HepG2 (cell line): ENCODE measurements around the gene ENPP1. TPM values are rescaled to one million over a fixed set of nuclear protein-coding genes. Genes with fewer than 3 reads are reported as not detected.

ENCODE experiments used
- CBX5 ChIP-seq: sonication (generic); formaldehyde crosslinking; IDR thresholded peaks from 2 replicates; pipeline ENCODE4 v1.4.0; 2020; ENCODE audit warnings: missing genetic modification reagents, borderline replicate concordance
- IKZF1 ChIP-seq: fragments of 450-650 bp; IDR thresholded peaks from 2 replicates; pipeline ENCODE4 v1.7.1; 2016
- JUN ChIP-seq: sonication (generic); formaldehyde crosslinking; IDR thresholded peaks from 2 replicates; pipeline ENCODE4 v1.4.0; 2020; ENCODE audit warnings: mild to moderate bottlenecking, missing genetic modification reagents
- KLF16 ChIP-seq, 2 experiments: sonication (generic) in 1 of 2; formaldehyde crosslinking in 1 of 2; IDR thresholded peaks; 2 replicates each; pipeline versions ENCODE4 v1.6.1 to v1.8.0; 2016 to 2023; ENCODE audit warnings: missing genetic modification reagents in 2 of 2, missing compliant biosample characterization in 1 of 2
- MLLT10 ChIP-seq: sonication (generic); formaldehyde crosslinking; IDR thresholded peaks from 2 replicates; pipeline ENCODE4 v1.4.0; 2020; ENCODE audit warnings: missing genetic modification reagents
- NR2F2 ChIP-seq: IDR thresholded peaks from 2 replicates; pipeline ENCODE4 v1.6.1; 2012; ENCODE audit warnings: low read depth, inconsistent platforms, borderline replicate concordance
- PHF5A ChIP-seq: IDR thresholded peaks from one replicate; pipeline ENCODE4 v1.6.1; 2018; ENCODE audit warnings: low read depth, missing genetic modification reagents; ENCODE audit not compliant: unreplicated experiment
- SYNCRIP ChIP-seq: fragments of 200-400 bp; formaldehyde crosslinking; IDR thresholded peaks from 2 replicates; pipeline ENCODE4 v1.6.1; 2018; ENCODE audit warnings: mild to moderate bottlenecking, low read depth, low read length; ENCODE audit not compliant: insufficient read depth
- TP53 ChIP-seq: sonication (generic); formaldehyde crosslinking; conservative IDR thresholded peaks from 2 replicates; pipeline ENCODE4 v1.4.0; 2020; ENCODE audit warnings: missing genetic modification reagents
- U2AF2 ChIP-seq: fragments of 200-400 bp; formaldehyde crosslinking; IDR thresholded peaks from 2 replicates; pipeline ENCODE4 v1.6.1; 2017; ENCODE audit warnings: low read depth, mild to moderate bottlenecking, low read length
- ZBTB42 ChIP-seq: sonication (generic); formaldehyde crosslinking; IDR thresholded peaks from 2 replicates; pipeline ENCODE4 v1.5.0; 2020; ENCODE audit warnings: mild to moderate bottlenecking, missing genetic modification reagents
- ZFYVE20 ChIP-seq: sonication (generic); formaldehyde crosslinking; IDR thresholded peaks from 2 replicates; pipeline ENCODE4 v1.8.0; 2023; ENCODE audit warnings: low read depth, mild to moderate bottlenecking, moderate library complexity, missing genetic modification reagents, borderline replicate concordance
- ZNF207 ChIP-seq: fragments of 450-650 bp; IDR thresholded peaks from 2 replicates; pipeline ENCODE4 v1.6.1; 2016; ENCODE audit warnings: antibody characterized with exemption, borderline replicate concordance
- ZNF230 ChIP-seq: sonication (generic); formaldehyde crosslinking; IDR thresholded peaks from 2 replicates; pipeline ENCODE4 v1.4.0; 2020; ENCODE audit warnings: mild to moderate bottlenecking, missing genetic modification reagents
- ZNF274 ChIP-seq: sonication (generic); formaldehyde crosslinking; IDR thresholded peaks from 2 replicates; pipeline ENCODE4 v1.5.1; 2020; ENCODE audit warnings: mild to moderate bottlenecking, missing genetic modification reagents
- ZNF331 ChIP-seq: sonication (generic); formaldehyde crosslinking; IDR thresholded peaks from 2 replicates; pipeline ENCODE4 v1.4.0; 2020; ENCODE audit warnings: missing genetic modification reagents
- ZNF362 ChIP-seq: sonication (generic); formaldehyde crosslinking; IDR thresholded peaks from 2 replicates; pipeline ENCODE4 v1.4.0; 2020; ENCODE audit warnings: missing genetic modification reagents, mild to moderate bottlenecking, borderline replicate concordance
- ZNF44 ChIP-seq: sonication (generic); formaldehyde crosslinking; IDR thresholded peaks from 2 replicates; pipeline ENCODE4 v1.5.1; 2020; ENCODE audit warnings: mild to moderate bottlenecking, missing genetic modification reagents
- ZNF746 ChIP-seq: sonication (generic); formaldehyde crosslinking; IDR thresholded peaks from 2 replicates; pipeline ENCODE4 v1.8.0; 2022; ENCODE audit warnings: mild to moderate bottlenecking, missing genetic modification reagents
- polyA plus RNA-seq, 8 experiments: library from polyadenylated mRNA; depleted of rRNA in 3 of 8; stranded (reverse) in 7 of 8; unstranded in 1 of 8; fragments of >200 nt; fragmentation: Illumina TruSeq in 4 of 8; extraction: Trizol in 4 of 8; gene quantifications; 2 replicates each; pipeline versions ENCODE4 v1.2.1 to v1.2.3, GENCODE V29; 2011 to 2016; ENCODE audit warnings: low read depth in 4 of 8, missing spikeins in 1 of 8, mixed read lengths in 1 of 8; ENCODE audit not compliant: insufficient read depth in 1 of 8
- total RNA-seq, 5 experiments: library from RNA; depleted of rRNA; stranded (reverse); fragments of >200 nt; fragmentation: Illumina TruSeq; extraction: Trizol; gene quantifications; 2 replicates each; pipeline ENCODE4 v1.2.3, GENCODE V29; 2016; ENCODE audit warnings: low read depth in 1 of 5
- TF ChIP-seq, protein P1 (sequence below): sonication (generic); formaldehyde crosslinking; IDR thresholded peaks from 2 replicates; pipeline ENCODE4 v1.4.0; 2020; ENCODE audit warnings: missing genetic modification reagents
- TF ChIP-seq, protein P2 (sequence below): IDR thresholded peaks from 2 replicates; pipeline ENCODE4 v1.6.1; 2016; ENCODE audit warnings: low read depth
- TF ChIP-seq, protein P3 (sequence below): conservative IDR thresholded peaks from 2 replicates; pipeline ENCODE4 v1.6.1; 2018; ENCODE audit warnings: missing genetic modification reagents

ENPP1 gene
- total and polyA plus RNA-seq, 2 of the 13 experiments (the other 11 are each of a cell fraction or from before 2014, with no cell fraction given), result 56.5 to 160 TPM

- TF ChIP-seq, protein P1, sequence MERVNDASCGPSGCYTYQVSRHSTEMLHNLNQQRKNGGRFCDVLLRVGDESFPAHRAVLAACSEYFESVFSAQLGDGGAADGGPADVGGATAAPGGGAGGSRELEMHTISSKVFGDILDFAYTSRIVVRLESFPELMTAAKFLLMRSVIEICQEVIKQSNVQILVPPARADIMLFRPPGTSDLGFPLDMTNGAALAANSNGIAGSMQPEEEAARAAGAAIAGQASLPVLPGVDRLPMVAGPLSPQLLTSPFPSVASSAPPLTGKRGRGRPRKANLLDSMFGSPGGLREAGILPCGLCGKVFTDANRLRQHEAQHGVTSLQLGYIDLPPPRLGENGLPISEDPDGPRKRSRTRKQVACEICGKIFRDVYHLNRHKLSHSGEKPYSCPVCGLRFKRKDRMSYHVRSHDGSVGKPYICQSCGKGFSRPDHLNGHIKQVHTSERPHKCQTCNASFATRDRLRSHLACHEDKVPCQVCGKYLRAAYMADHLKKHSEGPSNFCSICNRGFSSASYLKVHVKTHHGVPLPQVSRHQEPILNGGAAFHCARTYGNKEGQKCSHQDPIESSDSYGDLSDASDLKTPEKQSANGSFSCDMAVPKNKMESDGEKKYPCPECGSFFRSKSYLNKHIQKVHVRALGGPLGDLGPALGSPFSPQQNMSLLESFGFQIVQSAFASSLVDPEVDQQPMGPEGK (CRISPR knock-in tag), result peak; percentile 61
- TF ChIP-seq PHF5A (CRISPR knock-in tag), result peak; percentile 83
- no peak for TF ChIP-seq U2AF2
- no peak; the same call in 1 of the 2 replicates for TF ChIP-seq ZNF44 (CRISPR knock-in tag)
- TF ChIP-seq, protein P2, sequence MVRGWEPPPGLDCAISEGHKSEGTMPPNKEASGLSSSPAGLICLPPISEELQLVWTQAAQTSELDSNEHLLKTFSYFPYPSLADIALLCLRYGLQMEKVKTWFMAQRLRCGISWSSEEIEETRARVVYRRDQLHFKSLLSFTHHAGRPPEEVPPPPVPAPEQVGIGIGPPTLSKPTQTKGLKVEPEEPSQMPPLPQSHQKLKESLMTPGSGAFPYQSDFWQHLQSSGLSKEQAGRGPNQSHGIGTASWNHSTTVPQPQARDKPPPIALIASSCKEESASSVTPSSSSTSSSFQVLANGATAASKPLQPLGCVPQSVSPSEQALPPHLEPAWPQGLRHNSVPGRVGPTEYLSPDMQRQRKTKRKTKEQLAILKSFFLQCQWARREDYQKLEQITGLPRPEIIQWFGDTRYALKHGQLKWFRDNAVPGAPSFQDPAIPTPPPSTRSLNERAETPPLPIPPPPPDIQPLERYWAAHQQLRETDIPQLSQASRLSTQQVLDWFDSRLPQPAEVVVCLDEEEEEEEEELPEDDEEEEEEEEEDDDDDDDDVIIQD (CRISPR knock-in tag), result peak; percentile 99
- TF ChIP-seq, protein P3, sequence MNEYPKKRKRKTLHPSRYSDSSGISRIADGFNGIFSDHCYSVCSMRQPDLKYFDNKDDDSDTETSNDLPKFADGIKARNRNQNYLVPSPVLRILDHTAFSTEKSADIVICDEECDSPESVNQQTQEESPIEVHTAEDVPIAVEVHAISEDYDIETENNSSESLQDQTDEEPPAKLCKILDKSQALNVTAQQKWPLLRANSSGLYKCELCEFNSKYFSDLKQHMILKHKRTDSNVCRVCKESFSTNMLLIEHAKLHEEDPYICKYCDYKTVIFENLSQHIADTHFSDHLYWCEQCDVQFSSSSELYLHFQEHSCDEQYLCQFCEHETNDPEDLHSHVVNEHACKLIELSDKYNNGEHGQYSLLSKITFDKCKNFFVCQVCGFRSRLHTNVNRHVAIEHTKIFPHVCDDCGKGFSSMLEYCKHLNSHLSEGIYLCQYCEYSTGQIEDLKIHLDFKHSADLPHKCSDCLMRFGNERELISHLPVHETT (CRISPR knock-in tag), result no peak; the same call in 1 of the 2 replicates
- no peak for TF ChIP-seq ZNF230 (CRISPR knock-in tag)
- TF ChIP-seq MLLT10, result no peak
- peak; percentile 93 for TF ChIP-seq CBX5 (CRISPR knock-in tag)
- TF ChIP-seq NR2F2, result peak; percentile 79
- TF ChIP-seq ZNF274 (CRISPR knock-in tag), result no peak; the same call in 1 of the 2 replicates
- TF ChIP-seq IKZF1, result no peak
- no peak for TF ChIP-seq ZBTB42
- no peak for TF ChIP-seq ZFYVE20 (CRISPR knock-in tag)
- no peak for TF ChIP-seq ZNF207
- TF ChIP-seq TP53 (CRISPR knock-in tag), result no peak
- peak in 1 of 2 experiments; percentile 95; a peak in 2 of 4 replicates for TF ChIP-seq KLF16 (CRISPR knock-in tag; IDR thresholded peaks at IDR 0.05)
- TF ChIP-seq ZNF331 (CRISPR knock-in tag), result peak; percentile 97
- peak; percentile 92; the same call in 1 of the 2 replicates for TF ChIP-seq ZNF746
- TF ChIP-seq SYNCRIP, result no peak
- peak; percentile 72; the same call in 1 of the 2 replicates for TF ChIP-seq JUN (CRISPR knock-in tag)
- TF ChIP-seq ZNF362 (CRISPR knock-in tag), result peak; percentile 84
Measured at GRCh38 chr6:131937703-131938631, 130.1 kb downstream of the ENPP1 start (continued).
